Measurements from ENCODE around the gene TNNT2.

The TNNT2 gene

GRCh38 chr1:201359031-201359872 is 18.2 kb downstream of the TNNT2 start:
- H3K27me3 Mint-ChIP-seq = peaks cover 8% of the 10 kb centered on the region
- no peaks in the 10 kb centered on the region for H3K9me3 Mint-ChIP-seq

GRCh38 chr1:201358596-201358995 is 18.9 kb downstream of the TNNT2 start:
- H3K27ac Mint-ChIP-seq = no peak overlapping the region
- peaks cover 8% of the 10 kb centered on the region for H3K27me3 Mint-ChIP-seq
- no peak overlapping the region for H3K4me3 Mint-ChIP-seq

More at GRCh38 chr1:201359031-201359872, 18.2 kb downstream of the TNNT2 start:
- Mint-ChIP-seq H3K27ac (no peak overlapping the region), H3K36me3 (ENCODE audit: low read depth) (no peaks in the 10 kb centered on the region), H3K4me3 (no peak overlapping the region), H3K4me1 (ENCODE audit: low read depth) (no peaks in the 10 kb centered on the region)

GRCh38 chr1:201357636-201358348 is 19.7 kb downstream of the TNNT2 start:
- H3K4me3 Mint-ChIP-seq = no peak overlapping the region
- H3K36me3 Mint-ChIP-seq (ENCODE audit: low read depth) = no peaks in the 10 kb centered on the region
- H3K9me3 Mint-ChIP-seq = no peaks in the 10 kb centered on the region
- no peak overlapping the region for H3K27ac Mint-ChIP-seq
- no peaks in the 10 kb centered on the region for H3K4me1 Mint-ChIP-seq (ENCODE audit: low read depth)
- peaks cover 4% of the 10 kb centered on the region for H3K27me3 Mint-ChIP-seq

More at GRCh38 chr1:201358596-201358995, 18.9 kb downstream of the TNNT2 start:
- Mint-ChIP-seq H3K9me3 (no peaks in the 10 kb centered on the region), H3K4me1 (ENCODE audit: low read depth) (no peaks in the 10 kb centered on the region), H3K36me3 (ENCODE audit: low read depth) (no peaks in the 10 kb centered on the region)

- Mint-ChIP-seq H3K36me3 (ENCODE audit: low read depth) (no peaks in the 10 kb centered on the region), H3K4me3 (no peak overlapping the region), H3K27me3 (peaks cover under 1% of the 10 kb centered on the region), H3K9me3 (no peaks in the 10 kb centered on the region), H3K27ac (no peak overlapping the region), H3K4me1 (ENCODE audit: low read depth) (no peaks in the 10 kb centered on the region)
These were observed 20.3 kb downstream of the TNNT2 start for GRCh38 chr1:201357211-201357610.

GRCh38 chr1:201356701-201357100 is 20.8 kb downstream of the TNNT2 start:
- no peak overlapping the region for H3K4me3 Mint-ChIP-seq
- no peaks in the 10 kb centered on the region for H3K4me1 Mint-ChIP-seq (ENCODE audit: low read depth)
- H3K36me3 Mint-ChIP-seq (ENCODE audit: low read depth) = no peaks in the 10 kb centered on the region
- H3K27ac Mint-ChIP-seq = no peak overlapping the region
- H3K9me3 Mint-ChIP-seq = no peaks in the 10 kb centered on the region
- peaks cover 6% of the 10 kb centered on the region for H3K27me3 Mint-ChIP-seq

- H3K27ac Mint-ChIP-seq = no peak overlapping the region
- H3K9me3 Mint-ChIP-seq = no peaks in the 10 kb centered on the region
- no peak overlapping the region for H3K4me3 Mint-ChIP-seq
- no peaks in the 10 kb centered on the region for H3K4me1 Mint-ChIP-seq (ENCODE audit: low read depth)
- no peaks in the 10 kb centered on the region for H3K36me3 Mint-ChIP-seq (ENCODE audit: low read depth)
- peaks cover 11% of the 10 kb centered on the region for H3K27me3 Mint-ChIP-seq
These were observed 21.2 kb downstream of the TNNT2 start for GRCh38 chr1:201356236-201356635.

- Mint-ChIP-seq H3K27ac (no peak overlapping the region), H3K36me3 (ENCODE audit: low read depth) (no peaks in the 10 kb centered on the region), H3K4me3 (no peak overlapping the region), H3K4me1 (ENCODE audit: low read depth) (no peaks in the 10 kb centered on the region), H3K9me3 (no peaks in the 10 kb centered on the region), H3K27me3 (peaks cover 14% of the 10 kb centered on the region)
These were observed 22.0 kb downstream of the TNNT2 start for GRCh38 chr1:201355471-201355870.

GRCh38 chr1:201354901-201355295 is 22.6 kb downstream of the TNNT2 start:
- H3K36me3 Mint-ChIP-seq (ENCODE audit: low read depth) = no peaks in the 10 kb centered on the region
- H3K4me3 Mint-ChIP-seq = no peak overlapping the region
- no peaks in the 10 kb centered on the region for H3K4me1 Mint-ChIP-seq (ENCODE audit: low read depth)
- H3K9me3 Mint-ChIP-seq = no peaks in the 10 kb centered on the region
- no peak overlapping the region for H3K27ac Mint-ChIP-seq
- H3K27me3 Mint-ChIP-seq = peaks cover 14% of the 10 kb centered on the region

GRCh38 chr1:201354151-201354900 is 23.2 kb downstream of the TNNT2 start:
- Mint-ChIP-seq H3K27me3 (peaks cover 17% of the 10 kb centered on the region), H3K4me3 (no peak overlapping the region), H3K27ac (no peak overlapping the region), H3K4me1 (ENCODE audit: low read depth) (no peaks in the 10 kb centered on the region), H3K9me3 (no peaks in the 10 kb centered on the region), H3K36me3 (ENCODE audit: low read depth) (no peaks in the 10 kb centered on the region)

- H3K27ac Mint-ChIP-seq = no peak overlapping the region
- H3K4me1 Mint-ChIP-seq (ENCODE audit: low read depth) = no peaks in the 10 kb centered on the region
- peaks cover 19% of the 10 kb centered on the region for H3K27me3 Mint-ChIP-seq
- no peaks in the 10 kb centered on the region for H3K36me3 Mint-ChIP-seq (ENCODE audit: low read depth)
- H3K9me3 Mint-ChIP-seq = no peaks in the 10 kb centered on the region
- no peak overlapping the region for H3K4me3 Mint-ChIP-seq
These were observed 24.1 kb downstream of the TNNT2 start for GRCh38 chr1:201353186-201353940.

- Mint-ChIP-seq H3K9me3 (no peaks in the 10 kb centered on the region), H3K36me3 (ENCODE audit: low read depth) (no peaks in the 10 kb centered on the region), H3K4me3 (no peak overlapping the region), H3K27me3 (peaks cover 33% of the 10 kb centered on the region), H3K27ac (no peak overlapping the region), H3K4me1 (ENCODE audit: low read depth) (no peaks in the 10 kb centered on the region)
These were observed 25.9 kb downstream of the TNNT2 start for GRCh38 chr1:201351617-201352016.

- H3K27me3 Mint-ChIP-seq = peaks cover 33% of the 10 kb centered on the region
- no peak overlapping the region for H3K4me3 Mint-ChIP-seq
- H3K4me1 Mint-ChIP-seq (ENCODE audit: low read depth) = no peaks in the 10 kb centered on the region
- H3K9me3 Mint-ChIP-seq = no peaks in the 10 kb centered on the region
- no peaks in the 10 kb centered on the region for H3K36me3 Mint-ChIP-seq (ENCODE audit: low read depth)
- no peak overlapping the region for H3K27ac Mint-ChIP-seq
These were observed 26.6 kb downstream of the TNNT2 start for GRCh38 chr1:201350884-201351283.

- Mint-ChIP-seq H3K27ac (no peak overlapping the region), H3K4me1 (ENCODE audit: low read depth) (no peaks in the 10 kb centered on the region), H3K27me3 (peaks cover 33% of the 10 kb centered on the region)
These were observed 27.1 kb downstream of the TNNT2 start for GRCh38 chr1:201350361-201350725.

GRCh38 chr1:201349092-201349491 is 28.4 kb downstream of the TNNT2 start:
- Mint-ChIP-seq H3K36me3 (ENCODE audit: low read depth) (no peaks in the 10 kb centered on the region), H3K27me3 (peaks cover 37% of the 10 kb centered on the region), H3K4me1 (ENCODE audit: low read depth) (no peaks in the 10 kb centered on the region), H3K9me3 (no peaks in the 10 kb centered on the region), H3K4me3 (no peak overlapping the region), H3K27ac (no peak overlapping the region)

More at GRCh38 chr1:201350361-201350725, 27.1 kb downstream of the TNNT2 start:
- Mint-ChIP-seq H3K36me3 (ENCODE audit: low read depth) (no peaks in the 10 kb centered on the region), H3K4me3 (no peak overlapping the region), H3K9me3 (no peaks in the 10 kb centered on the region)
